NCI-H69 (cell line): Measurements from ENCODE around the gene GPR179.
"Not testable (repeated sequence)": the region's sequence is repeated elsewhere in the genome, so short reads cannot be mapped to it uniquely, and the experiment has no call there.

Source experiments
- DNase-seq: peaks from one replicate; lab custom pipeline; 2025; lab: John Stamatoyannopoulos, UW

The GPR179 gene

GRCh38 chr17:38322156-38322779 lies 21.5 kb downstream of the GPR179 start:
- peak; percentile 70 for DNase-seq

GRCh38 chr17:38320482-38320881 lies 23.3 kb downstream of the GPR179 start:
- no peak for DNase-seq

GRCh38 chr17:38317081-38317480 lies 26.7 kb downstream of the GPR179 start:
- no peak for DNase-seq

- DNase-seq: no peak
Observed at GRCh38 chr17:38315497-38315896, 28.3 kb downstream of the GPR179 start.

GRCh38 chr17:38296834-38297517 lies 46.8 kb downstream of the GPR179 start, which contains the start of gene MRPL45:
TSS of gene MRPL45 (plus strand) at chr17:38297168. CDS start at chr17:38297184, 16 bp downstream.
- DNase-seq: peak; percentile 99

GRCh38 chr17:38295602-38296365 lies 48.0 kb downstream of the GPR179 start:
- DNase-seq: peak; percentile 45

GRCh38 chr17:38289760-38290159 lies 54.0 kb downstream of the GPR179 start:
- DNase-seq: not testable (repeated sequence)

- peak; percentile 38 for DNase-seq
Observed at GRCh38 chr17:38288217-38288827, 55.4 kb downstream of the GPR179 start.

GRCh38 chr17:38286501-38287091 lies 57.2 kb downstream of the GPR179 start:
- DNase-seq: not testable (repeated sequence)

- not testable (repeated sequence) for DNase-seq
Observed at GRCh38 chr17:38285994-38286393, 57.8 kb downstream of the GPR179 start.
